Caco-2 (cell line): ENCODE results near the gene TUBD1. TPM values are rescaled to one million over a fixed set of nuclear protein-coding genes. Genes with fewer than 3 reads are reported as not detected.
"Not testable (repeated sequence)": the region's sequence is repeated elsewhere in the genome, so short reads cannot be mapped to it uniquely, and the experiment has no call there.

Experiments
- BruUV-seq: library from RNA; stranded (reverse); fragments of 400-500 nt; replicated peaks from 2 replicates; lab custom pipeline; 2021; lab: Mats Ljungman, UMichigan
- CTCF ChIA-PET: fragments of 300-600 bp; sonication (Branson Sonifier 250); formaldehyde crosslinking; loops from one replicate; lab custom pipeline; 2022; ENCODE audit warnings: antibody characterized with exemption; lab: Charles Lee
- POLR2A ChIA-PET: fragments of 300-600 bp; sonication (Branson Sonifier 250); formaldehyde crosslinking; loops from one replicate; lab custom pipeline; 2022; ENCODE audit warnings: antibody characterized with exemption; lab: Charles Lee
- DNase-seq, 2 experiments: peaks; one replicate each; pipeline versions ENCODE4 v3.0.0 to v3.0.0-alpha.2; 2020 to 2022
- H3K27me3 ChIP-seq: replicated peaks from 2 replicates; pipeline ENCODE4 v1.6.0; 2011; ENCODE audit warnings: low read length; ENCODE audit not compliant: control insufficient read depth, insufficient read depth
- H3K36me3 ChIP-seq: 2 replicates; pipeline ENCODE4 v1.5.1; 2011; ENCODE audit warnings: low read length; ENCODE audit not compliant: control insufficient read depth, insufficient read depth
- H3K4me1 ChIP-seq: fragments of 250-450 bp; sonication (Bioruptor Pico); 2 replicates; pipeline ENCODE4 v1.5.1; 2020; ENCODE audit warnings: mild to moderate bottlenecking
- H3K4me3 ChIP-seq: 2 replicates; pipeline ENCODE4 v1.5.1; 2011; ENCODE audit warnings: low read depth, mild to moderate bottlenecking, control low read depth, low read length
- H3K9me3 ChIP-seq: fragments of 250-450 bp; sonication (Bioruptor Pico); 2 replicates; pipeline ENCODE4 v1.5.1; 2020; ENCODE audit warnings: mild to moderate bottlenecking, moderate library complexity
- H3K27ac Mint-ChIP-seq: one replicate; pipeline ENCODE4 v1.8.0; 2022; ENCODE audit warnings: mixed read lengths; ENCODE audit not compliant: unreplicated experiment
- H3K27me3 Mint-ChIP-seq: one replicate; pipeline ENCODE4 v1.8.0; 2022; ENCODE audit warnings: mixed read lengths; ENCODE audit not compliant: insufficient read depth, unreplicated experiment
- H3K36me3 Mint-ChIP-seq: one replicate; pipeline ENCODE4 v1.8.0; 2022; ENCODE audit warnings: mild to moderate bottlenecking, mixed read lengths; ENCODE audit not compliant: insufficient read depth, unreplicated experiment
- H3K4me1 Mint-ChIP-seq: one replicate; pipeline ENCODE4 v1.8.0; 2022; ENCODE audit warnings: low read depth, mixed read lengths; ENCODE audit not compliant: unreplicated experiment
- H3K4me3 Mint-ChIP-seq: one replicate; pipeline ENCODE4 v1.8.0; 2022; ENCODE audit warnings: mild to moderate bottlenecking, moderate library complexity, mixed read lengths; ENCODE audit not compliant: unreplicated experiment
- H3K9me3 Mint-ChIP-seq: one replicate; pipeline ENCODE4 v1.8.0; 2022; ENCODE audit warnings: mixed read lengths; ENCODE audit not compliant: unreplicated experiment
- CTCF ChIP-seq, 2 experiments: fragments of 200-600 bp in 1 of 2; IDR thresholded peaks; 1 replicate in 1 of 2; 2 replicates in 1 of 2; pipeline versions ENCODE4 v1.5.1 to v1.8.0; 2011 to 2022; ENCODE audit warnings: antibody characterized with exemption in 1 of 2, control low read depth in 1 of 2, inconsistent platforms in 1 of 2, low read depth in 1 of 2, low read length in 1 of 2, mild to moderate bottlenecking in 1 of 2, moderate library complexity in 1 of 2; ENCODE audit not compliant: insufficient read depth in 1 of 2, severe bottlenecking in 1 of 2, unreplicated experiment in 1 of 2
- intact Hi-C: fragments of 100-400 bp; cut with micrococcal nuclease; formaldehyde crosslinking; loops from one replicate; pipeline ENCODE4 v1.10.0; 2022; ENCODE audit not compliant: unreplicated experiment
- total RNA-seq: library from RNA; stranded (reverse); gene quantifications from 2 replicates; pipeline ENCODE4 v1.2.3, GENCODE V29; 2022

TUBD1 gene
- total RNA-seq, 1 experiment from 2014 or later, result 23.6 TPM

- Mint-ChIP-seq H3K4me1 (peaks cover 36% of the 10 kb centered on the region), H3K27me3 (no peaks in the 10 kb centered on the region), H3K4me3 (peak overlapping the region; percentile 52), H3K36me3 (peaks cover 44% of the 10 kb centered on the region), H3K9me3 (no peaks in the 10 kb centered on the region), H3K27ac (peak overlapping the region; percentile 82)
- peak; percentile 83 to 85 for DNase-seq
- ChIA-PET POLR2A (interaction anchor here (0.5 to 2.5 kb wide), 5 partner anchors 9 to 51 kb away, joined by 3 to 55 read pairs (median 6); no protein-coding TSS in a partner anchor), CTCF (interaction anchor here (1.0 to 1.2 kb wide), 2 partner anchors 43 to 46 kb away, joined by 3 to 5 read pairs; no protein-coding TSS in a partner anchor)
- H3K36me3 ChIP-seq, result no peaks in the 10 kb centered on the region
- BruUV-seq, result TSS peak; percentile 68
- peaks cover 74% of the 10 kb centered on the region for H3K4me1 ChIP-seq
- TF ChIP-seq CTCF (IDR thresholded peaks at IDR 0.05; ENCODE audit: insufficient read depth in 1 of 2, low read depth in 1 of 2, low read length in 1 of 2, severe bottlenecking in 1 of 2, unreplicated experiment in 1 of 2), result no peak
- no peaks in the 10 kb centered on the region for H3K27me3 ChIP-seq
- no peak overlapping the region for H3K4me3 ChIP-seq
- no peaks in the 10 kb centered on the region for H3K9me3 ChIP-seq
- intact Hi-C loops, result loop anchor here (1.0 to 2.0 kb wide), 3 partner anchors 8 to 43 kb away; no protein-coding TSS in a partner anchor
Observed at GRCh38 chr17:59829217-59830006, 63.3 kb downstream of the TUBD1 start.

GRCh38 chr17:59828819-59829216 is 63.9 kb downstream of the TUBD1 start:
- Mint-ChIP-seq H3K4me1 (peaks cover 36% of the 10 kb centered on the region), H3K27ac (peak overlapping the region; percentile 82), H3K4me3 (peak overlapping the region; percentile 52), H3K36me3 (peaks cover 42% of the 10 kb centered on the region)
- POLR2A ChIA-PET, result interaction anchor here (0.5 to 2.5 kb wide), 4 partner anchors 9 to 50 kb away, joined by 3 to 55 read pairs (median 6); no protein-coding TSS in a partner anchor
- BruUV-seq, result TSS peak; percentile 88
- intact Hi-C loops, result loop anchor here (1.0 to 2.0 kb wide), 3 partner anchors 8 to 43 kb away; no protein-coding TSS in a partner anchor
- H3K27me3 ChIP-seq, H3K9me3 ChIP-seq, H3K27me3 Mint-ChIP-seq, H3K36me3 ChIP-seq, H3K9me3 Mint-ChIP-seq: not testable (repeated sequence)
- CTCF ChIA-PET, result interaction anchor here (1.0 to 1.2 kb wide), 2 partner anchors 42 to 45 kb away, joined by 3 to 5 read pairs; no protein-coding TSS in a partner anchor
- Histone ChIP-seq H3K4me3 (0 out of 2 replicates have a peak overlapping the region, but pooled peaks have one; percentile 7), H3K4me1 (peaks cover 73% of the 10 kb centered on the region)
- DNase-seq, result peak in 1 of 2 experiments; percentile 55

GRCh38 chr17:59828478-59828760 is 64.3 kb downstream of the TUBD1 start:
- ChIA-PET CTCF (interaction anchor here (0.8 to 0.9 kb wide), 3 partner anchors 9 to 75 kb away, joined by 3 to 6 read pairs (median 4); no protein-coding TSS in a partner anchor), POLR2A (interaction anchor here (0.5 to 2.5 kb wide), 5 partner anchors 10 to 65 kb away, joined by 3 to 55 read pairs (median 6); no protein-coding TSS in a partner anchor)
- H3K4me1 Mint-ChIP-seq, result peaks cover 32% of the 10 kb centered on the region
- H3K27ac Mint-ChIP-seq, result peak overlapping the region; percentile 82
- no peak overlapping the region for H3K4me3 ChIP-seq
- intact Hi-C loops, result loop anchor here (2.0 kb wide), 1 partner anchor 18 kb away; no protein-coding TSS in a partner anchor
- H3K27me3 ChIP-seq, result no peaks in the 10 kb centered on the region
- no peaks in the 10 kb centered on the region for H3K9me3 Mint-ChIP-seq
- no peaks in the 10 kb centered on the region for H3K9me3 ChIP-seq
- no peaks in the 10 kb centered on the region for H3K36me3 ChIP-seq
- H3K27me3 Mint-ChIP-seq, result no peaks in the 10 kb centered on the region
- H3K4me3 Mint-ChIP-seq, result peak overlapping the region; percentile 52
- no peak for TF ChIP-seq CTCF (IDR thresholded peaks at IDR 0.05; ENCODE audit: insufficient read depth in 1 of 2, low read depth in 1 of 2, low read length in 1 of 2, severe bottlenecking in 1 of 2, unreplicated experiment in 1 of 2)
- TSS peak; percentile 60 for BruUV-seq
- H3K4me1 ChIP-seq, result peaks cover 69% of the 10 kb centered on the region
- DNase-seq, result no peak
- peaks cover 42% of the 10 kb centered on the region for H3K36me3 Mint-ChIP-seq
